CD4-positive, alpha-beta T cell (primary cell): ENCODE data around the gene PCDHB7. TPM values are rescaled to one million over a fixed set of nuclear protein-coding genes. Genes with fewer than 3 reads are reported as not detected.
"Not testable (repeated sequence)": the region's sequence is repeated elsewhere in the genome, so short reads cannot be mapped to it uniquely, and the experiment has no call there.

ENCODE experiments used
- ATAC-seq: fragments of 200-7000 bp; cut with Tn5 transposase; one replicate; pipeline ENCODE4 v1.10.0; 2022; ENCODE audit warnings: mild to moderate bottlenecking; ENCODE audit not compliant: poor library complexity
- CTCF ChIA-PET: fragments of 350-600 bp; sonication (Branson Sonifier 250); formaldehyde crosslinking; loops from one replicate; lab custom pipeline; 2021; ENCODE audit warnings: antibody characterized with exemption, inconsistent platforms; lab: Charles Lee
- POLR2A ChIA-PET: fragments of 350-600 bp; sonication (Branson Sonifier 250); formaldehyde crosslinking; loops from one replicate; lab custom pipeline; 2021; ENCODE audit warnings: antibody characterized with exemption, inconsistent platforms; lab: Charles Lee
- DNase-seq, 14 experiments: peaks; one replicate each; pipeline ENCODE4 v3.0.0-alpha.2; 2013 to 2020; ENCODE audit warnings: mixed read lengths in 2 of 14
- H3K27ac ChIP-seq, 2 donors: one replicate each; pipeline versions ENCODE4 v1.5.1 to v1.7.0; 2013; ENCODE audit warnings: low read length in 2 of 2, low read depth in 1 of 2, mild to moderate bottlenecking in 1 of 2
- H3K27me3 ChIP-seq, 2 experiments: 1 replicate in 1 of 2; 2 replicates in 1 of 2; pipeline versions ENCODE4 v1.6.1 to v1.7.0; 2013; ENCODE audit warnings: low read length in 2 of 2, control low read depth in 1 of 2, mild to moderate bottlenecking in 1 of 2, moderate library complexity in 1 of 2; ENCODE audit not compliant: insufficient read depth in 2 of 2, control insufficient read depth in 1 of 2
- H3K36me3 ChIP-seq: one replicate; pipeline ENCODE4 v1.6.1; 2013; ENCODE audit warnings: low read length, control low read depth; ENCODE audit not compliant: insufficient read depth
- H3K4me1 ChIP-seq: one replicate; pipeline ENCODE4 v1.6.1; 2013; ENCODE audit warnings: low read length, control low read depth; ENCODE audit not compliant: insufficient read depth
- H3K4me3 ChIP-seq: one replicate; pipeline ENCODE4 v1.5.1; 2013; ENCODE audit warnings: mild to moderate bottlenecking, low read length, moderate library complexity
- H3K9me3 ChIP-seq, 2 experiments: 1 replicate in 1 of 2; 2 replicates in 1 of 2; pipeline versions ENCODE4 v1.6.1 to v1.7.0; 2013; ENCODE audit warnings: low read length in 2 of 2, mild to moderate bottlenecking in 2 of 2, control low read depth in 1 of 2, moderate library complexity in 1 of 2; ENCODE audit not compliant: control insufficient read depth in 1 of 2, insufficient read depth in 1 of 2
- H3K27ac Mint-ChIP-seq: one replicate; pipeline ENCODE4 v1.8.0; 2020; ENCODE audit warnings: mixed read lengths
- H3K27me3 Mint-ChIP-seq: one replicate; pipeline ENCODE4 v1.8.0; 2021; ENCODE audit warnings: mixed read lengths
- H3K36me3 Mint-ChIP-seq: one replicate; pipeline ENCODE4 v1.8.0; 2021; ENCODE audit warnings: low read depth, mixed read lengths
- H3K4me1 Mint-ChIP-seq: one replicate; pipeline ENCODE4 v1.8.0; 2021; ENCODE audit warnings: low read depth, mixed read lengths
- H3K4me3 Mint-ChIP-seq: one replicate; pipeline ENCODE4 v1.8.0; 2020; ENCODE audit warnings: mild to moderate bottlenecking, mixed read lengths
- H3K9me3 Mint-ChIP-seq: one replicate; pipeline ENCODE4 v1.8.0; 2020; ENCODE audit warnings: mixed read lengths
- CTCF ChIP-seq: fragments of 200-600 bp; IDR thresholded peaks from one replicate; pipeline ENCODE4 v1.8.0; 2022; ENCODE audit warnings: antibody characterized with exemption, mild to moderate bottlenecking
- intact Hi-C, 2 experiments: fragments of 100-400 bp; cut with DNase I in 1 of 2; cut with micrococcal nuclease in 1 of 2; formaldehyde crosslinking; loops; one replicate each; pipeline versions ENCODE4 v1.15.1 to v1.9.0; 2023 to 2025; cut with DNase I, micrococcal nuclease
- total RNA-seq, 174 experiments: library from RNA in 2 of 174; stranded (reverse) in 2 of 174; gene quantifications; one replicate each; pipeline ENCODE4 v1.2.3 and lab custom pipeline; 2021 to 2026

The PCDHB7 gene
- total RNA-seq, 2 experiments from 2014 or later, result not detected

GRCh38 chr5:141155540-141156374 is 16.7 kb upstream of the PCDHB7 start:
- CTCF ChIA-PET, result no interaction called here
- TF ChIP-seq CTCF, result no peak
- Histone ChIP-seq H3K36me3 (no peaks in the 10 kb centered on the region), H3K9me3 (peaks cover 18 to 44% of the 10 kb centered on the region in 2 experiments), H3K4me1 (no peaks in the 10 kb centered on the region), H3K4me3 (no peak overlapping the region), H3K27ac (no peak overlapping the region), H3K27me3 (peaks cover 24 to 33% of the 10 kb centered on the region in 2 experiments)
- Mint-ChIP-seq H3K4me3 (no peak overlapping the region), H3K36me3 (peaks cover 5% of the 10 kb centered on the region), H3K9me3 (peaks cover 20% of the 10 kb centered on the region), H3K27ac (no peak overlapping the region), H3K4me1 (no peaks in the 10 kb centered on the region), H3K27me3 (peaks cover 68% of the 10 kb centered on the region)
- ATAC-seq (no peak), DNase-seq (no peak)
- intact Hi-C loops, result no loop called here
- POLR2A ChIA-PET, result no interaction called here

GRCh38 chr5:141157356-141157755 is 15.1 kb upstream of the PCDHB7 start:
- CTCF ChIA-PET, POLR2A ChIA-PET: not testable (repeated sequence)

GRCh38 chr5:141157901-141158300 is 14.5 kb upstream of the PCDHB7 start:
- intact Hi-C loops, ATAC-seq, H3K4me1 Mint-ChIP-seq, H3K4me1 ChIP-seq, H3K4me3 ChIP-seq, DNase-seq, H3K36me3 ChIP-seq, CTCF ChIA-PET, H3K27ac ChIP-seq, H3K27ac Mint-ChIP-seq, H3K4me3 Mint-ChIP-seq, H3K36me3 Mint-ChIP-seq, POLR2A ChIA-PET: not testable (repeated sequence)
- Mint-ChIP-seq H3K9me3 (peaks cover 19% of the 10 kb centered on the region), H3K27me3 (peaks cover 53% of the 10 kb centered on the region)
- Histone ChIP-seq H3K9me3 (peaks cover 18 to 29% of the 10 kb centered on the region in 2 experiments), H3K27me3 (peaks cover 15 to 29% of the 10 kb centered on the region in 2 experiments)

More at GRCh38 chr5:141157356-141157755, 15.1 kb upstream of the PCDHB7 start:
- Histone ChIP-seq H3K9me3 (peaks cover 18 to 31% of the 10 kb centered on the region in 2 experiments), H3K27me3 (peaks cover 16 to 29% of the 10 kb centered on the region in 2 experiments)
- H3K4me3 ChIP-seq, H3K27ac ChIP-seq, intact Hi-C loops, H3K4me3 Mint-ChIP-seq, H3K36me3 Mint-ChIP-seq, H3K4me1 Mint-ChIP-seq, H3K36me3 ChIP-seq, H3K4me1 ChIP-seq, H3K27ac Mint-ChIP-seq, DNase-seq, ATAC-seq: not testable (repeated sequence)
- Mint-ChIP-seq H3K27me3 (peaks cover 58% of the 10 kb centered on the region), H3K9me3 (peaks cover 20% of the 10 kb centered on the region)

GRCh38 chr5:141174291-141175104 is 2.1 kb downstream of the PCDHB7 start:
- H3K4me1 Mint-ChIP-seq, H3K4me1 ChIP-seq, H3K27ac ChIP-seq, H3K4me3 Mint-ChIP-seq, H3K4me3 ChIP-seq, H3K9me3 Mint-ChIP-seq, POLR2A ChIA-PET, H3K36me3 ChIP-seq, DNase-seq, intact Hi-C loops, ATAC-seq, CTCF ChIA-PET, H3K27ac Mint-ChIP-seq, H3K36me3 Mint-ChIP-seq: not testable (repeated sequence)
- H3K27me3 ChIP-seq, result peaks cover 18 to 41% of the 10 kb centered on the region in 2 experiments
- peaks cover 5 to 17% of the 10 kb centered on the region in 2 experiments for H3K9me3 ChIP-seq
- peaks cover 35% of the 10 kb centered on the region for H3K27me3 Mint-ChIP-seq
